Adrenal gland (tissue), 12 donors: ENCODE results near the gene RABAC1. TPM values are rescaled to one million over a fixed set of nuclear protein-coding genes. Genes with fewer than 3 reads are reported as not detected.

Source experiments
- DNase-seq, 7 donors: peaks; one replicate each; pipeline ENCODE4 v3.0.0-alpha.2; 2019 to 2020
- H3K27ac ChIP-seq, 5 donors: fragments of 200-600 bp; sonication (generic) in 4 of 5; 1 replicate in 3 of 5; 2 replicates in 2 of 5; pipeline versions ENCODE4 v1.5.1 to v1.8.0; 2016 to 2020; ENCODE audit warnings: mild to moderate bottlenecking in 1 of 5
- H3K27me3 ChIP-seq: fragments of 200-600 bp; 2 replicates; pipeline ENCODE4 v1.8.0; 2021
- H3K36me3 ChIP-seq, 2 donors: fragments of 200-600 bp; replicated peaks in 1 of 2; 1 replicate in 1 of 2; 2 replicates in 1 of 2; pipeline versions ENCODE4 v1.5.1 to v1.8.0; 2018 to 2022
- H3K4me1 ChIP-seq, 2 donors: fragments of 200-600 bp; replicated peaks in 1 of 2; 1 replicate in 1 of 2; 2 replicates in 1 of 2; pipeline versions ENCODE4 v1.5.1 to v1.8.0; 2018 to 2021
- H3K4me3 ChIP-seq, 4 donors: fragments of 200-600 bp; sonication (generic) in 3 of 4; one replicate each; pipeline ENCODE4 v1.5.1; 2016 to 2018
- H3K9me3 ChIP-seq, 3 donors: fragments of 200-600 bp; sonication (generic) in 1 of 3; replicated peaks in 1 of 3; 1 replicate in 2 of 3; 2 replicates in 1 of 3; pipeline versions ENCODE4 v1.5.1 to v1.8.0; 2016 to 2021
- CTCF ChIP-seq, 6 experiments: fragments of 450-650 bp in 4 of 6; fragments of 200-600 bp in 2 of 6; sonication (generic) in 1 of 6; IDR thresholded peaks; 1 replicate in 5 of 6; 2 replicates in 1 of 6; pipeline versions ENCODE4 v1.5.1 to v1.8.0; 2016 to 2021; ENCODE audit warnings: antibody characterized with exemption in 6 of 6, mild to moderate bottlenecking in 2 of 6, moderate library complexity in 1 of 6
- POLR2A ChIP-seq, 2 donors: fragments of 450-650 bp; IDR thresholded peaks; one replicate each; pipeline ENCODE4 v1.6.1; 2017; ENCODE audit warnings: antibody characterized with exemption in 2 of 2, mild to moderate bottlenecking in 2 of 2, moderate library complexity in 1 of 2
- WGBS, 4 donors: extraction: QIAGEN DNeasy Blood & Tissue Kit in 2 of 4; methylation state at CpG; one replicate each; pipeline versions ENCODE4 v1.1.5 to v1.1.7; 2013 to 2017; 5-methylcytosine and 5-hydroxymethylcytosine counted together
- intact Hi-C, 2 donors: fragments of 100-400 bp; cut with DNase I; formaldehyde crosslinking; loops; one replicate each; pipeline versions ENCODE4 v1.14.1 to v1.15.0; 2022 to 2023
- polyA plus RNA-seq, 3 donors: library from polyadenylated mRNA; stranded (reverse); fragments of 200-250 nt in 2 of 3; fragments of 350-450 nt in 1 of 3; fragmentation: Illumina TruSeq in 1 of 3; extraction: RNeasy Lipid Tissue Mini Kit (QIAGEN cat#74804) in 1 of 3; gene quantifications; one replicate each; pipeline ENCODE4 v1.2.3, GENCODE V29; 2013 to 2014
- total RNA-seq, 9 donors: library from RNA; depleted of rRNA in 4 of 9; stranded (reverse); fragments of >200 nt in 4 of 9; fragments of 120-200 nt in 1 of 9; fragmentation: NEBNext Ultra II Directional in 1 of 9; extraction: Animal tissue kit (Norgen Biotek cat#: 25700) in 1 of 9; gene quantifications; one replicate each; pipeline versions ENCODE4 v1.1.0 to v1.2.4, GENCODE V29; 2013 to 2023
- donor health status: healthy with polysubstance abuse.
- donor health status: Bipolar disorder and iron deficiency.
- donor health status: DM: yes; HTN: yes; CAD: no.
- donor health status: DM: no; HTN: no; CAD: no.
- donor health status: DM: no; HTN: no; CAD: no.
- donor health status: DM: yes; HTN: yes; CAD: no.

RABAC1 gene
- total and polyA plus RNA-seq, 12 donors, result 17.9 to 397 (median 178) TPM

GRCh38 chr19:42003506-42004294 lies 44.6 kb upstream of the RABAC1 start:
- intact Hi-C loops, result no loop called here

DNA sequence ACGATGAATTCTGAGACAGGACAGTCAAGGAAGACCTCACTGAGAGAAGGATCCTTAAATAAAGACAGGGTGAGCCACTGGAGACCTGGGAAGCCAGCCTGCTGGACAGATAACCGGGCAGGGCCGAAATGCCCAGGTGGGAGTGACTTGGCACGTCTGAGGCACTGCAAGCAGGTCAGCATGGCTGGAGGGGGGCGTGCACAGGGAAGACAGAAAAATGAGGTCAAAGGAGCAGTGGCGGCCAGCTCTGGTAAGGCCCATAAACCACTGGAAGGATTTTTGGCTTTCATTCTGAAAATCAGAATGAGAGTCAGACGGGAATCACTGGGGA lies 40.7 kb upstream of the RABAC1 start:
- intact Hi-C loops, result no loop called here
- Histone ChIP-seq H3K9me3 (no peaks in the 10 kb centered on the region), H3K4me3 (no peak overlapping the region), H3K36me3 (no peaks in the 10 kb centered on the region), H3K4me1 (no peaks in the 10 kb centered on the region), H3K27ac (no peak overlapping the region), H3K27me3 (peaks cover 51% of the 10 kb centered on the region)
- TF ChIP-seq POLR2A (IDR thresholded peaks at IDR 0.05) (no peak), CTCF (IDR thresholded peaks at IDR 0.05) (no peak)
- DNase-seq, result no peak
- 70 to 76% (median 72%) methylated on average over 7 of the region's 7 CpGs for WGBS, 4 donors

More at GRCh38 chr19:42003506-42004294, 44.6 kb upstream of the RABAC1 start:
- no peaks in the 10 kb centered on the region for H3K36me3 ChIP-seq
- H3K27ac ChIP-seq, result no peak overlapping the region
- no peaks in the 10 kb centered on the region for H3K4me1 ChIP-seq
- WGBS, 4 donors, result 65 to 73% (median 72%) methylated on average over 11 to 21 of the region's 21 CpGs
- TF ChIP-seq POLR2A (IDR thresholded peaks at IDR 0.05) (no peak), CTCF (IDR thresholded peaks at IDR 0.05) (no peak)
- H3K9me3 ChIP-seq, result no peaks in the 10 kb centered on the region
- no peak for DNase-seq
- H3K27me3 ChIP-seq, result peaks cover 22% of the 10 kb centered on the region
- H3K4me3 ChIP-seq, result no peak overlapping the region

DNA sequence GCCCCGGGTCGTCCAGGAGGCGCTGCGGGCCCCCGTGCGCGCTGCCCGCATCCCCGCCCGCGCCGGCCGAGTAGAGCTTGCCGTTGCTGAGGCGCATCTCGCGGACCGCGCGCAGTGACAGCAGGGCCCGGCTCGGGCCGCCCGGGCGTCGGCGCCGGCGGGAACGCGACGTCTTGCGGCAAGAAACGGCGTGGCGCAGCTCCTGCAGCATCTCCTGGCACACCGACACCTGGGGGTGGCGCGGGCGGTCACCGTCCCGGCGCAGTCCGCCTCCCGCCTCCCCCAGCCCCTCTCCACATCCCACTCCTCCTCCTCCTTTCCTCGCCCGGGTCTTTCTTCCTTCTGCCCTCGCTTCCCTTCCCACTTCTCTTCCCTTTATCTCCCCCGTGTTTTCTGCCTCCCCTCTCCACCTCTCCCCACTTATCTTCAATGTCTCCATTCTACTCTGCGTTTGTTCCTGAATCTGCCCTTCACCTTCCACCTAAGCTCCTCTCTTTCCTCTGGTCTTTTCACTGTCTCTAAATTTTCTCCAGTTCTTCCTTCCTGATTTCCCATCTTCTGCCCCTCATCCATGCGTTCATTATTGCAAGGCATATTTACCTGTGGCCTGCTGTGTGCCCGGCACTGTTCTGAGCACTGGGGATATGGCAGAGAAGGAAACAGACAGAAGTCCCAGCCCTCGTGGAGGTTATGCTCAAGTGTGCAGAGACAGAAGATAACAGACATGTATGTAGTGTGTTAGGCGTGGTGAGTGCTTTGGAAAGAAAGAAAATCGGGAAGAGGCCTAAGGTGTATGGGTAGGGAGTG lies 40.2 kb upstream of the RABAC1 start:
- Histone ChIP-seq H3K9me3 (no peaks in the 10 kb centered on the region), H3K36me3 (no peaks in the 10 kb centered on the region), H3K27ac (no peak overlapping the region), H3K4me3 (no peak overlapping the region), H3K27me3 (peaks cover 55% of the 10 kb centered on the region), H3K4me1 (no peaks in the 10 kb centered on the region)
- no peak for TF ChIP-seq POLR2A (IDR thresholded peaks at IDR 0.05)
- TF ChIP-seq CTCF (IDR thresholded peaks at IDR 0.05), result no peak
- intact Hi-C loops, result no loop called here
- no peak for DNase-seq
- WGBS, 4 donors, result 8 to 15% (median 9%) methylated on average over 32 to 55 of the region's 55 CpGs

DNA sequence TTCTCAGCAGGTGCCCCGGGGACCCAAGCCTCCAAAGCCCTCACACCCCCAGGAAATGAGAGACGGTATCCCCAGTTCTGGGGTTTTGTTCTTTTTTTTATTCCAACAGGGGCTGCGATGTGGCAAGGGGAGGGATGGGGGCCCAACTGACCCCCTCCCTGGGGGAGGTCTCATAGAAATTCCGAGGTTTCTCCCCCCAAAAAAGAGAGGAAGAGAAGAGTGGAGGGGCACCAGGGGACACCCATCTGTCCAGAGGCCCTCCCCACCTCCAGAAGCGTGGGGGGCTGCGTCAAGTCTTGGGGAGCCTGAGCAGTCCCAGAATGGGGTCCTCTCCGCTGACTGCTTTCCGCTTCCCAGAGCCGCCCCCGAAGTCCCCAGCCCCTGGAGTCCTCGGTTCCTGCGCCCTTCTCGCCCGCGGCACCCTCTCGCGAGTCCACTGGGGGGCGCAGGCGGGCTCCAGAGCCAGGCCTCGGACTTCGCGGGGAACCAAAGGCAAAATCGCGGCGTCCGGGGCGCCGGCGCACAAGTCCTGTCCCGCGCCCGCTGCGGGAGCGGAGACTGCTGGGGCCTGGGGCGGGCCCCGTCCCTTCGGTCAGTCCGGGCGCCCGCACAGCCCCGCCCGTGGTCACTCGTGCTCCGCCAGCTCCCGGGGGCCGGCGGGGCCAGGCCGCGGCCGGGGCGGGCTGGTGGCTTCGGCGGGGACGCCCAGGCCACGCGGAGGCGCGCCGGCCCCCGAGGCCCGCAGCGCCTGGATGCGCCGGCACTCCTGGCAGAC lies 39.3 kb upstream of the RABAC1 start:
- no peaks in the 10 kb centered on the region for H3K9me3 ChIP-seq
- H3K36me3 ChIP-seq, result no peaks in the 10 kb centered on the region
- DNase-seq, result peak in 3 of 7 donors; percentile 22 to 36 (median 31)
- 3 to 8% (median 4%) methylated on average over 4 to 61 of the region's 64 CpGs for WGBS, 4 donors
- peaks cover 0 to 7% of the 10 kb centered on the region in 2 donors for H3K4me1 ChIP-seq
- peak overlapping the region in 1 of 5 donors; percentile 63 for H3K27ac ChIP-seq
- H3K4me3 ChIP-seq, result no peak overlapping the region
- H3K27me3 ChIP-seq, result peaks cover 63% of the 10 kb centered on the region
- TF ChIP-seq POLR2A (IDR thresholded peaks at IDR 0.05) (no peak), CTCF (IDR thresholded peaks at IDR 0.05) (peak in 5 of 6 experiments; percentile 6 to 45 (median 28))
- intact Hi-C loops, result no loop called here
